Ecto neural progenitor cell (in vitro differentiated cells): ENCODE measurements around the gene RAP2A.

Experiments used
- DNase-seq: peaks from one replicate; pipeline ENCODE4 v3.0.0-alpha.2; 2018; ENCODE audit warnings: low spot score

RAP2A gene

DNA sequence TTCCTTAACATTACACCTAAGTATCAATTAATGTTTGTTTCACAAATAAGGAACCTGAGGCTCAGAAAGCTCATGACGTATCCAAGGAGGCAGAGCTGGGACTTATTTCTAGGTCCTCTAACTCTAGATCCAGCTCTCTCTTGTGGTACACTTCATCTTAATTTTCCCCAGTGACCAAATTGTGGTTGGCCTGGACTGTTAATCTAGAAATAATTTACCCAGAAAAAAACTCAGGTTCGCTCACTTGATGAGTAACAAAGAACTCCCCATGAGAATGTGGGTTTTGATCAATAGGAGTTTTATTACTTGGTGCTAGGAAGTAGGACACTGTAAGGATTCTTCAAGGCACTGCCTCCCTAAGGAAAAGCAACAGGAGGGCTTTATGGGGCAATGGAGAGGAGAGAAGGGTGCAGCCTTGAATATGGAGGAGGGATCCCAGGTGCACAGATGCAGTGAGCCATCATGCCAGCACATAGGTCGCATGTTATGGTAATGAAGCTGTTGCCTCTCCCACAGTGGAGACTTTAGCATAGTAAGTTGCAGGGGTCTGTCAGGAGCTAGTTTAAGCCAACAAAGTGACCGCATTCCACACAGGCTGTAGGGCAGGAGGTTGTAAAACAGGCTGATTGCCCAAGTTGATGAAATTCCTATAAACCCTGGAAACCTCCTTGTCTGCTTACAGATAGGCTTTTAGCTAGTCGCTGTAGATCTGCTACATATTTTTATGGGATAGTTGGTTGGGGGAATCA lies 14.7 kb downstream of the RAP2A start:
- no peak for DNase-seq

DNA sequence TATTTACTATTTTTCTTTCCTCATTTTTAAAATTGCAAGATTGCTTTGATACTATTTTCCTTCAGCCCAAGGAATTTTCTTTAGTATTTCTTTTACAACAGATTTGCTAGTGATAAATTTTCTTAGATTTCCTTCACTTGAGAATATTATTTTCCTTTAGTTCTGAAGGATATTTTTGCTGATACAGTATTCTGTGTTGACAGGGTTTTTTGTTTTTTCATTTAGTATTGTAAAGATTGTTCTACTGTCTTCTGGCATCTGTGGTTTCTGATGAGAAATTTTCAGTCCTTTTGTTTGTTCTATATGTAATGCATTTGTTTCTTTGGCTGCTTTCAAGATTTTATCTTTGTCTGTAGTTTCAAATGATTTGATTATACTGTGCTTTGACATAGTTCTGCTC lies 20.7 kb downstream of the RAP2A start:
- no peak for DNase-seq

DNA sequence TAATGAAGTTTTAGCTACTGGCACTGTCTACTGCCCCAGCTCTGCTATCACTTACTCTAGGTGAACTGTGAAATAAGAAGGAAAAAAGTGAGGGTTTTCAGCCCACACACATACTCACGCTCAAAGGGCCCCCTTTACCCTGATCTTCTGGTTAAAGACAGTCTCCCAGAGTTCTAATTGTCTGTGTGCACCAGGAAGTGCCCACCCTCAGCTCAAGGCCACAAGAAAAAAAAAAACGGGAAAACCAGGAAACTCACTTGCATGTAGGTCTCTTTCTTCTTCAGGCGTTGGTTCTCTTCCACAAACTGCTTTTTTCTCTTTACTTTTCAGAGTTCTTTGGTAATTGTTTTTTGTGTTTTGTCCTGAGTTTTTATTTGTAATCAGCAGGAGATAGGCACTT lies 22.1 kb downstream of the RAP2A start:
- no peak for DNase-seq

DNA sequence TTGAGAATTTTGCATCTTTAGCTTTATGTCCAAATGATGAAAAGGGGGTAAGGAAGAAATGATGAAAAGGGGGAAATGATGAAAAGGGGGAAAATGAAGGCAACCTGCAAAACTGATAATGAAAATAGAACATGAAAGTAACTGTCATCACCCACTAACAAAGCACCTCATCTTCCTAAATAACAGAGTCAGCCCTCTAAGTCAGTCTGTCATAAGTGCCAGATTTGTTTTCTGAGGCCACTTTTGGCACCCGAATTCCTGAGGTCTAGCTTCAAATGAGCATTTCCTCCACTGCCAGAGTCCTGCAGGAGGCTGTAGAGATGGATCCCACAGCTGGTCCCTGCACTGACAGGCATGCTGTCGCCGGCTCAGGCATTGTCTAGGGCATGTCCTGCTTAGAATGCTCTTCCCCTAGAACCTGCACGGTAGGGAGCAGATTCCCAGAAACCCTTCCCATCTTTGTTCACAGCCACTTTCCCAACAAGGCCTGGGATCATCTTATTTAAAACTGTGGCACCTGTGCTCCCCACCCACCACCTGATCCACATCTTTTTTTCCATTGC lies 25.3 kb downstream of the RAP2A start:
- DNase-seq = no peak

DNA sequence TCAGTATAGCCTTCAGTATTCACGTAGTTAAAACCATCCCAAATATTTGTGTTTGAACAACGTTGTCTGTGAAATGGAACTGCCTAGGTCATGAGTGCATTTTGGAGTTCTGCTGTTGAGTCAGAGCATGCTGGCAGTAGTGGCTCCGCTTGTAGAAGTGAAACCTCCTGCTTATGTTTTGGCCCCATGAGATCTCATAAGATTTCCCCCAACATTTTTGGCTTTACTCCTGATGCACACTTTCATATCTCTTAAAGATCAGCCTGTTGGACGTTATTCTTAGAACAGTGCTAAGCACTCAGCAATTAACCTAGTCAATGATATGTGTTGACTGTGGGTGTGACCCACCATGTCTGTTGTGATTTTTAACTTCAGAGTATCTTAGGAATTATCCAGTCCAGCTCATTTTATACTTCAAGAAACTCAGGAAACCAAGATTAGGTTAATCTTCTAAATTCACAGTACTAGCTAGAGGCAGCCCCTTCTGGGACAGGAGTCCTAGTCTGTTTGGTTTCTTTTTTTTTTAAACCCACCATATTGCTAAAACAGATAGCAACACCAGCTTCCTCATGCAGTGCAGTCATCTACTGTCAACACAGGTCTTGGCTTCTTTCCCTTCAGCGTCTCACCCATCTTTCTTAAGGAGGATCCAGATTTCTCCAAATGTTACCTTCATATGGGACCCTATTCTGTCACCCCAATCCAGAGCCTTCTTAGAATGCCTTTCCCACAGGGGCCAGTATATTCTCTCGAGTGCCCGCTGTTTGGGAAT lies 26.2 kb downstream of the RAP2A start:
- no peak for DNase-seq

DNA sequence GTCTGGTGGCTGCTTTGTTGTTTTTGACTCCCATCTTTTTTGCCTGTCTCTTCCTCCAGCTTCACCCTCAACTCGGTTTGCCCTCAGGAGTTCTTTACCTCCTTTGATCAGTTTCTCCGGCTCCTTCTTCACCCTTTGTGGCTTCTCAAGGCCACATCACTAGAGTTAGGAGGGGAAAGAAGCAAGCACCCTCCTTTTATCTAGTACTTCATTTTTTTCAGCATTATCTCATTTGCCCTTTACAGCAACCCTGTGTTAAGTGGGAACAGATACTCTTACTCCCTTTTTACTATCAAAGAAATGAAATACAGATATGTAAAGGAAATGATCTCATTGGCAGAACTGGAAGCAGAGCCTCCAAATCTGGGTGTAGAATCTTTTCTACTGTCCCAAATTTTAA lies 26.9 kb downstream of the RAP2A start:
- no peak for DNase-seq

DNA sequence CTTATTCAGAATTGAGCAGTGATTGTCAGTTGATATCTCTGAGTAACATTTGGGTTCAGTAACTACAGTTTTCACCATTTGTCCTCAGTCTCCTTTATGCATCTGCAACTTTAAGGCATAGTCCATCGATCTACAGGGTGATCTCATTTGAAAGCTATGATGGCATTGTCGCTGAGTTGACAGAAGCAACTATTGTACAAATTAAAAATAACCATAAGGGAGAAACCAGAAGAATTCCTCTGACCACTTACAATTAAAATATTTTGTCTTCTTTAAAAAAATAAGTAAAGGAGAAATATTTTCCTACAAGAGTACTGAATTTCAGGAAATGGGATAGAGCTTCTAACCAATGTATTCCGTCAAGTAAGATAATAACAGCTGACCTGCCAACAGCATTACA lies 30.6 kb downstream of the RAP2A start:
- DNase-seq = no peak

DNA sequence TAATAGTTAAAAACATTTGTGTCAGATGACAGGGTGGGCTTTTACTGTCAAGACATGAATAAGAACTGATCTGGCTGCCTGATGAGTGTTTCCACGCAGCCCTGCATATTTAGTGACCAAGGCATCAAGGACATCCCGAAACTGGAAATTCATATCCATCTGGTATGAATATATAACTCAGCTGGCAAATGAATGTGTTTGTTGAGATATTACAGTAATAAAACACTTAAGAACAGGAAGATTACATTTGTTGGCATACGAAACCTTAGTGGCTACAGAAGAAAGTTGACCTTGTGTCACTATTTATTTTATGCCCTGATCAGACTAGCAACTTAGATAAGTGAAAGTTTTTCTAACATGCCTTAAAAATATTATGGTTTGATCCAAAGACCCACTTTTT lies 32.8 kb downstream of the RAP2A start:
- no peak for DNase-seq

DNA sequence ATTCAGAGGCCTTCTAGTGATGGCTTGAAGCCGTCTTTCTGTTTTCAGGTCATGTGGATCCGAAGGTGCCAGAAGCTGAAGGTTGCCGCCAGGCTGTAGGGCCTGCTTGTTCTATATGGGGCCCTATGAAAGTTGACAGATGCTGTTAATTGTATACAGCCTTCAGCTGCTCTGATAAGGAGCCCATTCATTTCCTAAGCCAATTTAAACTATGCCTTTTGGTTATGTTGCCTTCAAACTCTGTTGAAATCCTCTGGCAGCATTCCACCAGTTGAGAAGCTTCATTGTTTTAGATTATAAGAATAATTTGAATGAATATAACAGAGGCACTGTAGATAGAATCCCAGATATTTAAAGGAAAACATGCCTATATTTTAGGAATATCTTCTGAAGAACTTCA lies 34.4 kb downstream of the RAP2A start:
- no peak for DNase-seq

DNA sequence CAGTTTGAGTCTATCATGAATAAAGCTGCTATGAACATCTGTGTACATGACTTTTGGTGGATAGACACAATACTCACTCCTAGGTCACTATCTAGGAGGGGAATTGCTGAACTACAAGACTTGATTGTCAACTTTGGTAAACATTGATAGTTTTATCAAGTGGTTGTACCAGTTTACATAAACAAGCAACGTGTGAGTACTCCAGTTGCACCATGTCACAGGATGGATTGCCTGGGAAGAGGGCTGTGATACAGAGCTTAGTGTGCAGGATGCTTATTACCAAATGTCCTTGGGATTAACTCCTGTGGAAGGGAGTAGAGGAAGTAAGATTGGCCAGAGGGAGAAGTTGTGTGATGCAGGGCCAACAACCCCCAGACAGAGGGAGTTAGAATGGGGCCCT lies 37.7 kb downstream of the RAP2A start:
- DNase-seq = no peak

DNA sequence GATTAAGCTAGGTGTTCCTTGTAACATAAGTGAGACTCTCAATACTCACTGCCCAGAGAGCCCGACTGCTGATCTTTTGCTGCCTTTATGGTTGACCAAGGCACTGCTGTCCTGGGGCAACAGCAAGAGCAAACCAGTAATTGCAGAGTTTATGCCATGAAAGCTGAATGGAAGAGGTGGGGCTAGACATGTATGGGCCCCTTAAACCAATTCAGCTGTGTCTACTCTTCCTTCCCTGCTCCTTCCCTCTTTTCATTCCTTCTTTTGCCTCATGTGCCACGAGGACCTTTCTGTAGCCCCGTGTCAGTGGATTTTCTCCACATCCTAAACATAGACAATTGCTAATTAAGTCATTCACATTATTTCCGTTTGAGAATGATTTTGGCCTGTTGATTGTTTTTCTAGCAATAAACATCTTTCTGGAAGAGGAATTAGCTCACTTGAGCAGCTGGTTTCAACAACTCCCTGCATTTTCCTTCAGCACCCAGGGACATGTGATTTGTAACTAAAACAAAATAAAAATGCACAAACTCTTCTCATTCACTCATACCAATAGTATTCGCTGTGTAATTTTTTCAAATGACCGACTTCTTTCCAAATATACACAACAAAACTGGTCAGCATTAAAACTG lies 40.5 kb downstream of the RAP2A start:
- no peak for DNase-seq

DNA sequence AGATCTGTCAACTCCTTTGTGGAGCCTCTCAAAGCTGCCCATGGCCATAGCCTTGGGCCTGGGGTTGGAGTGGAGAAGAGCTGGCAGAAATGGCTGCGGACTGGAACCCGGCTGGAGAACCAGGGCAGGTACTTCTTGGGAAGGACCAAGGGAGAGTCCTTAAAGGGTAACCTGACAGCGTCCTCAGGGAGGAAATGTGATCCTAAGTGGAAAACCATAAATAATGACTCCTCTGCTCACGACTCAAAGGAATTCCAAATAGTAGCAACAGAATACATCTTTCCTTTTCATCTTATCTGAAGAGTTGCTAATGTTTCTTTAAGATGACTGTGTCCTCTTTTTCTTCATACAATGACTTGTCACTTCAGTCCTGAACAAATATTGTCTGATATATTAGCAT lies 41.0 kb downstream of the RAP2A start:
- no peak for DNase-seq

DNA sequence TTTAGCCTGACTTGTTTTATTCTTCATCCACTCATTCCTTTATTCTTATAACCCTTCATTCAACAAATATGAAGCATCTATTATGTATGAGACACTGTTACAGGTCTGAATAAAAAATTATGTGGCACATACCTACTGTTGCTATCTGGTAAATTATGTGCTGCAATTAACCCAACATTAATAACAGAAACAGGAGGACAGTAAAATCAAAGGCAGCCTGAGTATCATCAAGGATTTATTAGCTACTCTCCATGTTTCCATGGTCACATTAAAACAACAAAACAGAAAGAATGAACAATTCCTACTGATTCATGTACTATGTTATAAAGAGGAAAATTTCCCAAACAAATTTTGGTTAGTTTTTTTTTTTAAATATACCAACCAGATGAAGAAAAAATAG lies 43.9 kb downstream of the RAP2A start:
- no peak for DNase-seq

DNA sequence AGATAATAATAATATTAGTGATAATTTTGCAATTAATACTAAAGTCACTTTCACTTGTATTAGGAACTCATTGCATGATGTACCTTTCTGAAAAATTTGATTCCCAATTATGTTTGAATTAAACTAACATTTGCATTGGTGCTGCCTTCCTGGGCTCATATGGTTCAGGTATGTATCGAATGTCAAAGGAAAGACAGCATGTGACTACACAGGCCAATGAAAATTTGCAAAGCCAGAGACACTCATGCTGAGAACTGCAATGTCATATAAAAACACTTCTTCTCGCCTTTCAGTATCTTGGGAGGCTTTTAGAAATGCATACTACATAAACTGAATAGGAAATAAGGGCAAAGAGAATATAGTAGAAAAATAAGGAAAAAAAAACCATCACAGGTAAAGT lies 44.3 kb downstream of the RAP2A start:
- no peak for DNase-seq

DNA sequence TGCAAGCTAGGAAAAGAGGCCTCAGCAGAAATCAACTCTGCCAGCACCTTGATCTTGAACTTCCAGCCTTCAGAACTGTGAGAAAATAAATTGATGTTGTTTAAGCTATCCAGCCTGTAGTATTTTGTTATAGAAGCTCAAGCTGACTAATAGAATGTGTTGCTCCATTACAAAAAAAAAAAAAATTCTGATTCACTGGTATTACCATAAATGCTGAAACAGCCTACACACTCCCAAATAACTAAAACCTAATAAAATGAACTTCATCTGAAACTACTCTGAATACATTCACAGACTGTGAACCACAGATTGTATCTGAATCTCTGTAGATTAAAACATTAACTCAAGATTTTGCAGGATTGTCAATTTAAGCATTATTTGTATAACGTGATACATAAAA lies 49.5 kb downstream of the RAP2A start:
- no peak for DNase-seq

DNA sequence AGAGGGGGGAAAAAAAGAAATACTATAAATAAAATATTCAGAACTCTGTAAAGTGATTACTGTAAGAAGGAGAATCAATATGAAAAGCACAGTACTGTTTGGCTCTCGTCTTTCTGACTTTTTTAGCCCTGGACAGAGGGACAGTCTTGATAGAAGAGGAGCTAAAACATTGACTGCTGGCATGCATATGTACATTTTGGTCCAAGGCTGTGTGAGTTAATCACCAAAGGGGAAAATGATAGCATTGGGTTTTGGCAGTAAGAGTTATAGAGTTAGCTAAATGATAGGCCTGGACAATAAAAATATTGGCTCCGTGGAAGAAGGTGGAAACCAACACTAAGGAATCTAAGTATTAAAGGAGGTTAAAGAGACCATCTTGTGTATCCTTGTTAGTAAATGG lies 50.3 kb downstream of the RAP2A start:
- no peak for DNase-seq

DNA sequence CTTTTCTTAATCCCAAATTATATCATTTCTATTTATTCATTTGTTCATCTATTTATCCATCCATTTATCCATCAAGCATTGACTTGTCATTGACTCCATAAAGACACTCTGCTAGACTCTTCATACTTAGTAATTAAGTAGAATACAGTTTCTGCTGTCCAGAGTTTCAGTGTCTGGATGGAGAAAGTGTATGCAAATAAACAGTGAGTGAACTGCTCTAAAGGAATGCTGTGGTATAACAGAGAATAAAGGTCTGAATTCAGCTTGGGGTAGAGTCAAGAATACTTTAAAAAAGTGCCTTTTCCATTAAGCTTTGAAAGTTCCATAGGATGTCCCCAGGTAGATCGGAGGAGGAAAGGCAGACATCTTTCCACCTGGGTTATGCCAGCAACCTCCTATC lies 51.4 kb downstream of the RAP2A start:
- no peak for DNase-seq

DNA sequence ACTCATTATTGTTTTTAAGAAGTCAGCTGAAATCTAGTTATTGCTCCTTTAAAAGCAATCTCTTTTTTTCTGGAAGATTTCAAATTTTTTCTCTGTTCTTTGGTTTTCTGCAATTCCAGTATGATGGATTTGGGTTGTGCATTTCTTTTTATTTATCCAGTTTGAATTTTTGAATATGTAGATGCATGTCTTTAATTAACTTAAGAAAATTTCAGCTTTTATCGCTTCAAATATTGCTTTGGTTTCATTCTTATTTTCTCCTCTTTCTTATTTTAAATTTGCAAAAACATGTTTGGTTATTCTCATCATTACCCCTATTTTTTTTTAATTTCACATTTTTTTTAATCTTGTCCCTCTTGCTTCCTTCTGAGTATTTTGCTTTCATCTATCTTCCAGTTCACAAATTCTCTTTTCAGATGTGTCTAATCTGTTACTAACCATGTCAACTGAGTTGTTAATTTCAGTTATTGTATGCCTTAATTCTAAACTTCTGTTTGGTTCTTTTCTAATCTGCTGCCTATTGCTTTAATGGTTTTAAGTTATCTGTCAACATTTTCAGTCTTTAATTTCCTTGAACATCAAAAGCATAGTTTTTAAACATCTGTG lies 56.8 kb downstream of the RAP2A start:
- no peak for DNase-seq

DNA sequence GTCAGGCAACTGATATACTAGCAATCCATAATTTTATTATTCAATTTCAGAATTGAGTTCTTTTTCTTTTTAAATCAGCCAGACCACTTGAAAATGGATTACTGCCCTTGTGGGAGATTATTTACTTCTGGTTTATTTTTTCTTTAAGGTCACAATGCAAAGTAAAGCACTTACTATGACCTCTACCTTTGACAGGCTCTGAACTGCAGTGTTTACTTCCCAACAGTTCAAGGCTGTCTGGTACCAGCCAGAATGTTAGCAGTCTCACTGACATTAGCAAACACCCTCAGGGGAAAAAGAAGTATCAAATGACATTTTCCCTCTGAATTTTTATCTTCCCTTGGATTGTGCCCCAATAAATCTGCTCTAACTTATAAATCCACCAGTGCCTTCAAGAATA lies 57.5 kb downstream of the RAP2A start:
- no peak for DNase-seq

DNA sequence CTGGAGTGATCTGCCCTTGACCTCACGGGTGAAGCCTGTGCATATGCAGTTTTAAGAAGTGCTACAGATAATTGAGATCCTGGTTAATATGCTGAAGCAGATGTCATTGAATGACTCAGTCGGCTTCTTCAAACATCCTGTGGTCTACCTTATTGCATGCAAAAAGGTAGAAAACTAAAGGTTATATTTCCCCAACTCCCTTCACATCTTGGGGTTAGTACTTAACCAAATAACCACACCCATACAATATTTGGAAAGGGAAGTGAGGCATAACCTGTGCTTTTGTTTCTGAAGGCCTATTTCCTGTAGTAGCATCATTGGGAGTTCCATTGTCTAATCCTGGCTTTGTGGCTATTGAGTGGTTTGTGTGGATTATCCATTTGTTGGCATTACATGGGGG lies 58.3 kb downstream of the RAP2A start:
- DNase-seq = no peak

DNA sequence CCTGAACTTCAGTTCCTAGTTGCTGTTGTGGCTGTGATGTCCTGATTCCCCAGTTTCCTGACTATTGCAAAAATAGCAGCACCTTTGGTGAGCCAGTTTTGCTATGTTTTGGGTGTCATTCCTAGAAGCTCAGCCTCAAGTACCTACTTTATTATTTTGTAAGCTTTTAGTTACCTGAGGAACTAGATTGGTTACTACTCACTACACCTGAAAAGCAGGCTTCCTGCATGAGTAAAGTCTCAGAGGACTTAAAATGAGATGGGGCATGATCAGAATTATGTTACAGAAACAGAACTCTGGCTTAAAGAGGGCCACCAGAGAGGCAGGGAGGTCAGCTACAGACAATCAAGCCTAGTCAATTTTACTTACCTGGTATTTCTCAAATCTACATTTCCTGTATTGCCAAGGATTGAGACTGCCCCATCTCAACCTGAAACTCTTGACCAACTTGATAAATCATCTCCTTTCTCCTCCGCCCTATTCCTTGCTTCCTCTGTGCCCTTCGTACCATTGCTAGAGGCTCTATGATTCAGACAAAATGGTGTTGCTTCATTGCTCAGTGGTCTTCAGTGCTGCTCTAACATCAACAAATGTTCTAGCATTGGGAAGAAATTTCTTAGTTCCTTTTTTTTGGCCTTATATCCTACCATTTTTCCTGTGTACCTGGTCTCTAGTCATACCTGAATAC lies 58.9 kb downstream of the RAP2A start:
- no peak for DNase-seq

DNA sequence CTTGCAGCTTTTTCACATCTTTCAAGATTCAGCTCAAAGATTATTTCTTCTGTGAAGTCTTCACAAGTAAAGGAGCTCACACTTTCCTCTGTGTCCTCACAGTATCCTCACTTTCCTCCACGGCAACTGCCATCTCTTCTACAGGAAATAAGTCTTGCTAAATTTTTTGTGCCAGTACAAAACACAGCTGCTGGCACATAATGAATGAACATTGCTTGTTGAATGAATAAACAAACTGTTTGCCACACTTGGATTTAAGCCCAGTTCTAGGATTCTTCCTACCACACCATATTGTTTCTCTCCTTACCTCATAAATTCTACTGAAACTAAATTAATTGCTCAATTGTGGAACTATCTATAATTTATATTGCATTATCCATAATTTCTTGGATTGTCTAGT lies 59.5 kb downstream of the RAP2A start:
- DNase-seq = no peak
